Loucy (cell line): ENCODE data around the gene SHB.

Source experiments
- H2AFZ ChIP-seq: fragments of 200-600 bp; sonication (generic); 2 replicates; pipeline ENCODE4 v1.6.0; 2016; ENCODE audit warnings: antibody characterized with exemption, mild to moderate bottlenecking, low read length, moderate library complexity
- H3F3A ChIP-seq: fragments of 200-600 bp; 2 replicates; pipeline ENCODE4 v1.6.0; 2016; ENCODE audit warnings: antibody characterized with exemption, low read depth, mild to moderate bottlenecking
- H3K27me3 ChIP-seq: fragments of 200-600 bp; sonication (generic); 2 replicates; pipeline ENCODE4 v1.6.1; 2014; ENCODE audit warnings: low read length, mild to moderate bottlenecking; ENCODE audit not compliant: insufficient read depth, poor library complexity, severe bottlenecking
- H3K36me3 ChIP-seq: fragments of 200-600 bp; sonication (generic); 2 replicates; pipeline ENCODE4 v1.6.1; 2016; ENCODE audit warnings: low read length; ENCODE audit not compliant: insufficient read depth
- H3K4me1 ChIP-seq: fragments of 200-600 bp; sonication (generic); 2 replicates; pipeline ENCODE4 v1.5.1; 2014; ENCODE audit warnings: low read length, mild to moderate bottlenecking; ENCODE audit not compliant: insufficient read depth, poor library complexity, severe bottlenecking
- H3K4me2 ChIP-seq: fragments of 200-600 bp; sonication (generic); 2 replicates; pipeline ENCODE4 v1.6.0; 2014; ENCODE audit warnings: antibody characterized with exemption, low read length, low read depth, mild to moderate bottlenecking; ENCODE audit not compliant: poor library complexity, severe bottlenecking
- H3K4me3 ChIP-seq: fragments of 200-600 bp; sonication (generic); 2 replicates; pipeline ENCODE4 v1.5.1; 2014; ENCODE audit warnings: low read length, mild to moderate bottlenecking, mixed read lengths; ENCODE audit not compliant: poor library complexity, severe bottlenecking
- H3K79me2 ChIP-seq: fragments of 200-600 bp; sonication (generic); 2 replicates; pipeline ENCODE4 v1.6.1; 2014; ENCODE audit warnings: low read length; ENCODE audit not compliant: insufficient read depth
- H3K9ac ChIP-seq: fragments of 200-600 bp; sonication (generic); 2 replicates; pipeline ENCODE4 v1.6.0; 2014; ENCODE audit warnings: mild to moderate bottlenecking, low read depth, low read length, moderate library complexity; ENCODE audit not compliant: poor library complexity, severe bottlenecking
- H3K9me2 ChIP-seq: fragments of 200-600 bp; sonication (generic); replicated peaks from 2 replicates; pipeline ENCODE4 v1.6.1; 2016; ENCODE audit warnings: low read depth, low read length, mixed read lengths
- H3K9me3 ChIP-seq: fragments of 200-600 bp; sonication (generic); 2 replicates; pipeline ENCODE4 v1.6.1; 2014; ENCODE audit warnings: mild to moderate bottlenecking, antibody characterized with exemption, low read length, low read depth; ENCODE audit not compliant: insufficient read depth
- H4K20me1 ChIP-seq: fragments of 200-600 bp; sonication (generic); 2 replicates; pipeline ENCODE4 v1.6.0; 2014; ENCODE audit warnings: antibody characterized with exemption, low read length, mild to moderate bottlenecking; ENCODE audit not compliant: insufficient read depth, poor library complexity, severe bottlenecking
- EZH2phosphoT487 ChIP-seq: fragments of 200-600 bp; IDR thresholded peaks from 2 replicates; pipeline ENCODE4 v1.6.1; 2018; ENCODE audit warnings: antibody characterized with exemption, mild to moderate bottlenecking, moderate library complexity, borderline replicate concordance
- TF ChIP-seq, protein P1 (sequence below): fragments of 200-600 bp; sonication (generic); conservative IDR thresholded peaks from 2 replicates; pipeline ENCODE4 v1.5.1; 2014; ENCODE audit warnings: mild to moderate bottlenecking, antibody characterized with exemption, low read length

The SHB gene

DNA sequence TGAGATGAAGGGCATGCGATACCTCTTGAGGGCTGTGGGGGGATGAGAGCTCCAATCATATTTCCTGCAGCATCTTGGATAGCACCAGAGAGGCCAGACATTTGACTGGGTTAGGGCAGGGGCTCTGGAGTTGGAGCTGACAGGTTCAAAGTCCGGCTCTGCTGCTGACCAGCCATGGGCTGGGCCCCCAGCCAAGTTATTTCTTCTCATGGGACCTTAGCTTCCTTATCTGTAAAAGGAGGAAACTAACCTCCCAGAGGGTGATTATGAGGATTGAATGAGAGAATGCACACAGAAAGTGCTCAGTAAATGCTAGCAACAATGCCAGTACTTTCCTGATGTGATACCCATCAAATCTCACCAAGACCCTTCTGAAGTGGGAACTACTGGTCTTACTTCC is 99.9 kb downstream of the SHB start:
- no peaks in the 10 kb centered on the region for H3F3A ChIP-seq
- no peak for TF ChIP-seq EZH2phosphoT487
- TF ChIP-seq, protein P1, sequence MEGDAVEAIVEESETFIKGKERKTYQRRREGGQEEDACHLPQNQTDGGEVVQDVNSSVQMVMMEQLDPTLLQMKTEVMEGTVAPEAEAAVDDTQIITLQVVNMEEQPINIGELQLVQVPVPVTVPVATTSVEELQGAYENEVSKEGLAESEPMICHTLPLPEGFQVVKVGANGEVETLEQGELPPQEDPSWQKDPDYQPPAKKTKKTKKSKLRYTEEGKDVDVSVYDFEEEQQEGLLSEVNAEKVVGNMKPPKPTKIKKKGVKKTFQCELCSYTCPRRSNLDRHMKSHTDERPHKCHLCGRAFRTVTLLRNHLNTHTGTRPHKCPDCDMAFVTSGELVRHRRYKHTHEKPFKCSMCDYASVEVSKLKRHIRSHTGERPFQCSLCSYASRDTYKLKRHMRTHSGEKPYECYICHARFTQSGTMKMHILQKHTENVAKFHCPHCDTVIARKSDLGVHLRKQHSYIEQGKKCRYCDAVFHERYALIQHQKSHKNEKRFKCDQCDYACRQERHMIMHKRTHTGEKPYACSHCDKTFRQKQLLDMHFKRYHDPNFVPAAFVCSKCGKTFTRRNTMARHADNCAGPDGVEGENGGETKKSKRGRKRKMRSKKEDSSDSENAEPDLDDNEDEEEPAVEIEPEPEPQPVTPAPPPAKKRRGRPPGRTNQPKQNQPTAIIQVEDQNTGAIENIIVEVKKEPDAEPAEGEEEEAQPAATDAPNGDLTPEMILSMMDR, result no peak
- H3K9me3 ChIP-seq, result no peaks in the 10 kb centered on the region
- no peaks in the 10 kb centered on the region for H3K9me2 ChIP-seq
- H3K4me3 ChIP-seq, result no peak overlapping the region
- no peak overlapping the region for H2AFZ ChIP-seq
- no peaks in the 10 kb centered on the region for H4K20me1 ChIP-seq
- no peaks in the 10 kb centered on the region for H3K36me3 ChIP-seq
- no peak overlapping the region for H3K4me2 ChIP-seq
- H3K4me1 ChIP-seq, result no peaks in the 10 kb centered on the region
- no peak overlapping the region for H3K9ac ChIP-seq
- H3K79me2 ChIP-seq, result no peaks in the 10 kb centered on the region
- no peaks in the 10 kb centered on the region for H3K27me3 ChIP-seq

DNA sequence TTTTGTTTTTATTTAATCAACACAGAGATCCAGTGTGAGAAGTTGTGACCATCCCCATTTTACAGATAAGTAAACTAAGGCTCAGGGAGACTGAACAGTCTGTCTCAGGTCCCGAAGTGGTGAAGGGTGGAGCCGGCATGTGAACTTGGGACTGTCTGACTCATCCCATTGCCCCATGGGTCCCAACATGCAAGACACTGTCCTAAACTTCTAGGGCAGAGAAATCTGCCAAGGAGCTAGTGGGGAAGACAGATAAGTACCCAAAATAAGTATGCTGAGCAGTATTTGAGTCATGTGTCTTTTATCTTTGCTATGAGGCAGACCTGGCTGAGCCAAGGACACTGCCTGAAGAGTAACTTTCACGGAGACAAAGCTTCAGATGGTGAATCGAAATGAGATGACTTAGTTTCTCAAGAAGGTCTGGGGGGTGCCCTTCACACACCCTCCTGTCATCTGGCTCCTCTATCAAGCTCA is 100.8 kb downstream of the SHB start:
- no peaks in the 10 kb centered on the region for H3K36me3 ChIP-seq
- H3K4me2 ChIP-seq, result no peak overlapping the region
- no peaks in the 10 kb centered on the region for H3K9me2 ChIP-seq
- no peak overlapping the region for H3K9ac ChIP-seq
- no peaks in the 10 kb centered on the region for H3F3A ChIP-seq
- TF ChIP-seq EZH2phosphoT487, result no peak
- TF ChIP-seq, protein P1, result no peak
- no peaks in the 10 kb centered on the region for H4K20me1 ChIP-seq
- H2AFZ ChIP-seq, result no peak overlapping the region
- H3K9me3 ChIP-seq, result no peaks in the 10 kb centered on the region
- no peaks in the 10 kb centered on the region for H3K4me1 ChIP-seq
- no peaks in the 10 kb centered on the region for H3K79me2 ChIP-seq
- no peaks in the 10 kb centered on the region for H3K27me3 ChIP-seq
- no peak overlapping the region for H3K4me3 ChIP-seq

DNA sequence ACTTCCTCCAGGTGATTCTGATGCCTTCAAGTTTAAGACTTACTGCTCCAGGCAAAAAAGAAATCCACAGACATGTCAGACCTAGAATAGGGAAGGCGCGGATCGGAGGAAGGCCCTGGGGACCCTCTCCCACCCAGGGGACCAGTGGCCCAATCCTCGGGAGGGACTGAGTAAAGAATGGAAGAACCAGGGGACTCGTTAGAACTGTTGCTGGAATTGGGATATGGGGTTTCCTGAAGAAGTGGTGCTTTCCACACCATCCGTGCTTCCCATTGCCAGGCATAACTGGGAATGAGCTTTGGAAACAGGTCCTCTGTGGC is 101.3 kb downstream of the SHB start:
- Histone ChIP-seq H3K9ac (no peak overlapping the region), H3F3A (no peaks in the 10 kb centered on the region), H3K4me1 (no peaks in the 10 kb centered on the region), H3K9me3 (no peaks in the 10 kb centered on the region), H3K36me3 (no peaks in the 10 kb centered on the region), H3K4me2 (no peak overlapping the region), H3K27me3 (no peaks in the 10 kb centered on the region), H2AFZ (no peak overlapping the region), H3K4me3 (no peak overlapping the region), H3K79me2 (no peaks in the 10 kb centered on the region), H3K9me2 (no peaks in the 10 kb centered on the region), H4K20me1 (no peaks in the 10 kb centered on the region)
- no peak for TF ChIP-seq EZH2phosphoT487
- TF ChIP-seq, protein P1, result no peak
